DMS53 treated with DMSO at 0.1 percent for 48 hours (cell line): Measurements from ENCODE around the gene AFG3L2.
A peak's percentile ranks its signal among the peaks of the same experiment; 100 is the strongest.
"Not testable (repeated sequence)": the region's sequence is repeated elsewhere in the genome, so short reads cannot be mapped to it uniquely, and the experiment has no call there.

ENCODE experiments used
- DNase-seq: peaks from one replicate; lab custom pipeline; 2025; ENCODE audit not compliant: unreplicated experiment; lab: John Stamatoyannopoulos, UW

AFG3L2 gene

GRCh38 chr18:12397793-12398192, 20.8 kb upstream of the AFG3L2 start:
- DNase-seq = no peak

- no peak for DNase-seq
These were observed 20.2 kb upstream of the AFG3L2 start for GRCh38 chr18:12397254-12397653.

- DNase-seq = no peak
These were observed 17.4 kb upstream of the AFG3L2 start for GRCh38 chr18:12394428-12394827.

DNA sequence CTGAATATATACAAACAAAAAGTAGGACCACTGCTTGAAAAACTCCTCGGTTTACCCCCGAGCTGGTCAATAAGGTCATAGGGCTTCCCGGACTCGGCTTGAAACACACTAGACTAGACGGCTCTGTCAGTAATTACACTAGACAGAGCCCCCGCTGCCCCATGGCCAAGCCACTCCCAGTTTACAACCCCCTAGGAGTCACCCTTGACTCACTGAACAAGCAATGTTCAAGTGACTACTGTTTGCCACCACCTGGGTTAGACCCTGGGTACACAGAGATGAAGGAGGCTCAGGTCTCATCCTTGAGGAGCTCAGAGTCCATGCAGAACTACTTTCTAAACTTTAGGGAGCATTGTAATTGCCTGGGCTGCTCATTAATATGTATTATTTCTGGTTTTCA, 17.0 kb upstream of the AFG3L2 start:
- DNase-seq = no peak

DNA sequence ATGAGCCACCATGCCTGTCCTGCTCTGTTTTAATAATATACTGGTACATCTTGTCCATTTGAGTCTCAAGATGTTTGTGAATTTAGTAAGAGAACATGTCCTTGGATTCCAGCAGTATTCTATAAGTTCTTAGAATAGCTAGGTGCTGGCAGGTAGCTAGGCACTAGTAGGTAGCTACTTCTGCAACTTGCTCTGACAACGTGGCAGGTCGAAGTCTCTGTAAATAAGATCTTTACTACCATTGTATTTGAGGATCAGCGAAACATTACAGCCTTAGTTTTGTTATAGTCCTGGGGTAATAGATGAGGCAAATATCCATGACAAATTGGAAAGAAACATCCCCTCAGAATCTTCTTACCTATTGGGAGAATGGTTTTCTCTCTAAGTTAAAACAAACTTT, 16.5 kb upstream of the AFG3L2 start:
- no peak for DNase-seq

- peak; percentile 84 for DNase-seq
These were observed 14.6 kb upstream of the AFG3L2 start for GRCh38 chr18:12391487-12392165.

GRCh38 chr18:12388442-12388841, 11.4 kb upstream of the AFG3L2 start:
- DNase-seq = no peak

DNA sequence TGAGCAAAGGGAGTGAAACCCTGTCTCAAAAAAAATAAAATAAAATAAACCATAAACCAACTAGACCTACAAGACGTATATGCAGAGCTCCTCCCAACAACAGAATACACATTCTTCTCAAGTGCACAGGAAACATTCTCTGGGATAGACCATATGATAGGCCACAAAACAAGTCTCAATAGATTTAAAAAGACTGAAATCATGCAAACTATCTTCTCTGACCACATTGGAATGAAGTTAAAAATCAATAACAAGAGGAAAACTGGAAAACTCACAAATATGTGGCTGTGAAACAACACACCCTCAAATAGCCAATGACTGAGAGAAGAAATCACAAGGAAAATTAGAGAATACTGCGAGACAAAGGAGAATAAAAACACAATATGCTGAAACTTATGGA, 7.2 kb upstream of the AFG3L2 start:
- no peak for DNase-seq

DNA sequence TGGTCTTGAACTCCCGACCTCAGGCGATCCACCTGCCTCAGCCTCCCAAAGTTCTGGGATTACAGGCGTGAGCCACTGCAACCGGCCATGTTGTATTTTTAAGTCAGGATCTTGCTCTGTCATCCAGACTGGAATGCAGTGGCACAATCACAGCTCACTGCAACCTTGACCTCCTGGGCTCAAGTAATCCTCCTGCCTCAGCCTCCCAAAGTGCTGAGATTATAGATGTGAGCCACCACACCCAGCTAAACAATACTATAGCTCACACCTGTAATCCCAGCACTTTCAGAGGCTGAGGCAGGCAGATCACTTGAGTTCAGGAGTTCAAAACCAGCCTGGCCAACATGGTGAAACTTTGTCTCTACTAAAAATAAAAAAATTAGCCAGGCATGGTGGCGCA, 6.7 kb upstream of the AFG3L2 start:
- DNase-seq = not testable (repeated sequence)

- not testable (repeated sequence) for DNase-seq
These were observed 5.3 kb upstream of the AFG3L2 start for GRCh38 chr18:12382221-12382814.

GRCh38 chr18:12378198-12378558, 1.2 kb upstream of the AFG3L2 start:
- not testable (repeated sequence) for DNase-seq

GRCh38 chr18:12377556-12378197, 650 bp upstream of the AFG3L2 start:
- no peak for DNase-seq

DNA sequence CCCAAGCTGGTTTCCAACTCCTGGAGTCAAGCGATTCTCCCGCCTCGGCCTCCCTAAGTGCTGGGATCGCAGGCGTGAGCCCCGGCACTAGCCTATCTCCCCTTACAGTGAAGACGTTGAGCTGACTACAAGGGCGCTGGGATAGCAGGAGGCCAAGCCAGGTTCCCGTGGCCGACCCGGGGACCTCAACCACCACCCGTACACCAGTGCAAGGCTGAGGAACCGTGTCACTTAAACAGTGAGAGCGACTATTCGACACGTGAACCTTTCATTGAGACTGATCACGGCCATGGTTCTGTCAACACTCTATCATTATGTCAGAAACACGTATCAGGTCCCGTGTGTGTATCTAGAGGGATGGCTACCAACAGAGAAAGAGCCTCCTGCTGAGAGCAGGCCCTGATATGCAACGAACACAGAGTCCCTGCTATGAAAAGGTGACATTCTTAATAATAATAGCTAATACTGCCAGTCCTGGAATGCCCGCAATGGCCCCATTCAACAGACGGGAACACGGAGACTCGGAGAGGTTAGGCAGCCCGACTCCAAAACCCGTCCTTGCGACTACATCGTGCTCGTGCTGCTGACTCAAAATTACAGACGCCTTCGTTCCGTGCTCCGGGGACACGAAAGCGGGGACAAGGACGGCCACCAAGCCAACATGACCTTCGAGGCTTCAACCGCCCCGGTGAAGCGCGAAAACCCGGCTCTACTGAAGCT, 833 bp downstream of the AFG3L2 start:
- DNase-seq = peak; percentile 74

DNA sequence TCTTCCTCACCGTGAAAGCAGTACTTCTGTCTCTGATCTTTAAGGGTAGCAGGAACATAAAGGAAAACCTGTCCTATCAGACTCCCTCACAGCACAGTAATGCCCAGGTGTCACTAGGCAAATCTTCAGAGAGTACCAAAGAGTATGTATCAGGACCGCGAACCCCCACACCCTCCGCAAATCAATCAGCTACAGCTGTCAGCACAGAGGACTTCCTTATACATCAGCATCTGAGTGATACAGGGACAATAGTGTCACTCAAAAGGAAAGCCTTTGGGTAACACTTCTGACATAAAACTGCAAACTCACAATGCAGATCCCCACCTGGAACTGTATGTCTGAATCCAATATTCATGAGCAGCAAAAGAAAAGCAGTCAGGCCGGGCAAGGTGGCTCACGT, 2.6 kb downstream of the AFG3L2 start:
- DNase-seq = no peak

DNA sequence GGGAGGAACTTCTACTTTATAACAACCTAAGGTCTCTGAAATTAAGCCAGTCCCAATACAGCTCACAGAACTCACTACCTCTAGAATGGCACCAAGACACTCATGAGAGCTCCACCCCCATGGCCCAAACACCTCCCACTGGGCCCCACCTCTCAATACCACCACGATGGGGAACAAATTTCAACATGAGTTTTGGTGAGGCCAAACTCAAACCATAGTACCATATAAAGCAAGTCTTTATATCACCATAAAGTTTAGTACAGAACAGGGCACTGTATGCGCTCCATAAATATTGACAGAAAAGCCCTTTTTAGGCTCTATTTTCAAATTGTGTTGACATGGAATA, 3.3 kb downstream of the AFG3L2 start:
- DNase-seq = no peak

DNA sequence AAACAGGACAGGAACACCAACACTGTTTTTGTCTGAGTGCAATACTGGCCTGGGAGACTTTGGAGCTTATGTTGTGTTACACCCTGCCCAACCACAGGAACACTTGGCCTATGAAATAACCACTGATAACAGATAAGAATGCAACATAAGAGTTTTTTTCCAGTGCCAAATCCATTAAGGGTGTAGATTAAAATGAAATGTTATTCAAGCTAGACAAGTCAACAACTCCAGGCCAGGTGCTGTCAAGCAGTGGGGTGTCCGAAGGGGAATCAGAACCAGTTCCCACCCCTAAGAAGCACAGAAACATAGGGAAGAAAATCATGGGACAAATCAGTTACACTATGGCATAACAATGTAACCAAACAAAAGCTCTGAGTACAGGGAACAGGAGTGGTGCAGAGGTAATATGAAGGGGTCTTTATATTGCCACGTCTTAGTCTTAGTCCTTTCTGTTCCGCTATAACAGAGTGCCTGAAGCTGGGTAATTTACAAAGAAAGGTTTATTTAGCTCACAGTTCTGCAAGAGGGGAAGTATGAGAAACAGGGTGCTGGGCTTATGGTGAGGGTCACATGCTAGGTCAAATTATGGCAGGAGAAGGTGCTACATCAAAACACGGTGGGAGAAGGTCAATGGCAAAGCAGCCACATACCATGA, 3.8 kb downstream of the AFG3L2 start:
- DNase-seq = no peak

- DNase-seq = no peak
These were observed 4.6 kb downstream of the AFG3L2 start for GRCh38 chr18:12372406-12372805.

DNA sequence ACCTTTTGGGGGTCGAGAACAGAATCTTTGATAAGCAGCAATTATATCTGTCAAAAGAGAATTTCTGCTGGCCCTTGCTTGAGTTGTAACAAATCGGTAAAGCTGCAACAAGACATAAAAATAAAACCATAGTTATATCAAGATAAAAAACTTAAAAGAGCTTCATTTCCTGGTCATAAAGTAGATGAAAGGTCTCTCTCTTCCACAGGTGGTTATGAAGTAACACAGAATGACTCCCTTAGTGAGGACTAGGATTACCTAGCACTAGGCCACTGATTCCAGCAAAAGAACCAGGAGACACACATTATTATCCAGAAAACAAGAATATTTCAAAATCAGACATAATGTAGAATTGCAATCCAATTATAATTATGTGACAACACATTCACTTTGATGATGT, 5.4 kb downstream of the AFG3L2 start:
- no peak for DNase-seq

- no peak for DNase-seq
These were observed 7.8 kb downstream of the AFG3L2 start for GRCh38 chr18:12369211-12369610.

DNA sequence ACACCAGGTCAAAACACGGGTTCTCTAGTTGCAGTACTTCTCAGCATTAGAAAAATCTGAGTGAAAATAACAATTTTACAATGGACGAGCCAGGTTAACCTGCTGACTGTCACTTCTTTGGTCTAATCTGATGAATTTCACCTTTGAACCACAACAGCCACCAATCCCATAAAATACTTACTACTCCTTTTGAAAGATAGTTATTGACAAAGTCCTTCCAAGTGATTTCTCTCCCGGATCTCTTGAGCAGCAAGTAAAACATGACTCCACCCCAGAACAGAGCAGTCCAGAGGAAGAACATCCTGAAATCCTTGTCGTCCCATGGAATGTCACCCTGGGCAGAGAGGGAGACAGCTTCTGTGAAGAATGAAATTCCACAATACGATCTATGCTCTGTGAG, 10.2 kb downstream of the AFG3L2 start:
- no peak for DNase-seq

GRCh38 chr18:12366379-12366778, 10.6 kb downstream of the AFG3L2 start:
- no peak for DNase-seq
